NCI-H1930 (cell line): ENCODE measurements around the gene TFG.
"Not testable (repeated sequence)": the region's sequence is repeated elsewhere in the genome, so short reads cannot be mapped to it uniquely, and the experiment has no call there.

Source experiments
- DNase-seq, 2 experiments: peaks; one replicate each; lab custom pipeline; 2025; lab: John Stamatoyannopoulos, UW

Gene TFG

DNA sequence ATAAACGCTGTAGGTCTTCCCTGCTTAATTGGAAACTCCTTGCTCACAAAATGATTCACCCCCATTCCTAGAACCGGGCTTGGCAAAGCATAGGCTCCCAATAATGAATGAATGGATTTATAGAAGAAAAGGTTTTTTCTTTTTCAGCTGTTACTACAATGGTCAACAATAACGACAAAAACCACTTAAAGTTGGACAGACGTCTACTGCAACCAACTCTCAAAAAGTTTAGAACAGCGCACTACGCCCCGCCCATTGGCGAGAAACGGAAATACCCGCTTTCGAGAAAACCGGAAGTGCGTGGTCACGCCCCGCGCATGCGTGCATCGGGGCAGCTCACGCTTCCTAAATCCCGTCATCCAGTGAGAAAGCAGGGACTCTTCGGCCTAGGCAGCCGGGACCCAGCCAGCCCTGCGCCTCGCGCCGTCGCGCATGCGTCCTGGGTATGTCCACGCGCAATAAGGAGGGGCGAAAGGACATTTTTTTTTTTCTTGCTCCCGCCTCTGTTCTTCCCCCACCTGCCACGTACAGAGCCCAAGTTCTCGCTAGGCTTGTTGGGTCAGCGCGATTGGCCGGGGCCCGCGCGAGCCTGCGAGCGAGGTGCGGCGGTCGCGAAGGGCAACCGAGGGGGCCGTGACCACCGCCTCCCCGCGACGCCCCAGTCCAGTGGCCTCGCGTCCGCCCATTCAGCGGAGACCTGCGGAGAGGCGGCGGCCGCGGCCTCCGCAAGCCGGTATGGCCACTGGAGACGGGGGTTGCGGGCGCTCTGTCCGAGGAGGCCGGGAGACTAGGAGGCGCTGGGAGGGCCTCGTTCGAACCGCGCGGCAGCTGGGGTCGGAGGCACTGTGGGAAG lies at the start of gene TFG:
TFG (plus strand) TSS at position 506 of the 853 bp plus-strand sequence. CDS start 4,192 bp downstream, outside the sequence.
- DNase-seq, result peak; percentile 97

DNA sequence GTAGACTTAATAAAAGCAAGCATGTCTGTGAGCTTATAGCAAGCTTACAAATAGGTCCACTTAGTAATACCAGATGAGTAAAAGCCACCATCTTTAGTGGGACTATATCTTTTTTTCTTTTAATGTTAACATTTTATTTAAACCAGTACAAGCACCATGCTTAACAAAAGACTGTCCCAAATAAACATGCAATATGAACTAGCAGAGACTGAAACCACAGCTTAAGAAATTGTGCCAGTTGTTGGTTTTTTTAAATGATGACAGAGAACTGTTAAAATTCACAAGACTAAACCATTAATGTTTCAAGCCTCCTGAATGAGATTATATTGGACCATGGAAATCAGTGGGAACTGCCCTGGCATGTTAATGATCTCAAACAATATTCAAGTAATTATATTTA lies 48.0 kb upstream of the TFG start:
- not testable (repeated sequence) for DNase-seq

GRCh38 chr3:100662113-100662823 lies 47.0 kb upstream of the TFG start:
- DNase-seq, result no peak

DNA sequence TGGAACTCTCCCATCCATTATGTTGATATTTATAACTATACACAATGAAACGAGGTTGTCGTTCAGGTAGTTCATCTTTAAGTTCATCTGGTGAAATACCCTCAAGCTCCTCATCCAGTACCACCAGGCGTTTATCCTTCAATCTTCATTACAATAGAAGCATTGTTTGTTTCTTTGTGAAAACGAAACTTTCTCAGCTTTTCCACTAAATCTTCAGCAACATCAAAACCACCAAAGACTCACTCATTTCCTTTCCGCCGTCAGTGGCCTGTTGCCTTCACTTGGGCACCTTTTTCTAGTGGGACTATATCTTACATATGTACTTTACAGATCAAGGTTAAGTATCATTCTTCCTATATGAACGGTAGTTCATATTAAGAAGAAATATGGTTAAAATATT lies 44.1 kb upstream of the TFG start:
- DNase-seq, result no peak

DNA sequence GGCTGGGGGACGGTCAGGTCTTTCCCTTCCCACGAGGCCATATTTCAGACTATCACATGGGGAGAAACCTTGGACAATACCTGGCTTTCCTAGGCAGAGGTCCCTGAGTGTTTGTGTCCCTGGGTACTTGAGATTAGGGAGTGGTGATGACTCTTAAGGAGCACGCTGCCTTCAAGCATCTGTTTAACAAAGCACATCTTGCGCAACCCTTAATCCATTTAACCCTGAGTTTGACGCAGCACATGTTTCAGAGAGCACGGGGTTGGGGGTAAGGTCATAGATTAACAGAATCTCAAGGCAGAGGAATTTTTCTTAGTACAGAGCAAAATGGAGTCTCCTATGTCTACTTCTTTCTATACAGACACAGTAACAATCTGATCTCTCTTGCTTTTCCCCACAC lies 42.6 kb upstream of the TFG start:
- not testable (repeated sequence) for DNase-seq

DNA sequence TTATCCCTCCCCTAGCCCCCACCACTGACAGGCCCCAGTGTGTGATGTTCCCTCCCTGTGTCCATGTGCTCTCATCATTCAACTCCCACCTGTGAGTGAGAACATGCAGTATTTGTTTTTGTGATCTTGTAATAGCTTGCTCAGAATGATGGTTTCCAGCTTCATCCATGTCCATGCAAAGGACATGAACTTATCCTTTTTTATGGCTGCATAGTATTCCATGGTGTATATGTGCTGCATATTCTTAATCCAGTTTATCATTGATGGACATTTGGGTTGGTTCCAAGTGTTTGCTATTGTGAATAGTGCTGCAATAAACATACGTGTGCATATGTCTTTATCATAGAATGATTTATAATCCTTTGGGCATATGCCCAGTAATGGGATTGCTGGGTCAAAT lies 42.0 kb upstream of the TFG start:
- DNase-seq, result not testable (repeated sequence)

DNA sequence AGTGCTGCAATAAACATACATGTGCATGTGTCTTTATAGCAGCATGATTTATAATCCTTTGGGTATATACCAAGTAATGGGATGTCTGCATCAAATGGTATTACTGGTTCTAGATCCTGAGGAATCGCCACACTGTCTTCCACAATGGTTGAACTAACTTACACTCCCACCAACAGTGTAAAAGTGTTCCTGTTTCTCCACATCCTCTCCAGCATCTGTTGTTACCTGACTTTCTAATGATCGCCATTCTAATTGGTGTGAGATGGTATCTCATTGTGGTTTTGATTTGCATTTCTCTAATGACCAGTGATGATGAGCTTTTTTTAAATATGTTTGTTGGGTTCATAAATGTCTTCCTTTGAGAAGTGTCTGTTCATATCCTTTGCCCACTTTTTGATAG lies 38.3 kb upstream of the TFG start:
- DNase-seq, result not testable (repeated sequence)

GRCh38 chr3:100681496-100681895 lies 27.8 kb upstream of the TFG start:
- no peak for DNase-seq

DNA sequence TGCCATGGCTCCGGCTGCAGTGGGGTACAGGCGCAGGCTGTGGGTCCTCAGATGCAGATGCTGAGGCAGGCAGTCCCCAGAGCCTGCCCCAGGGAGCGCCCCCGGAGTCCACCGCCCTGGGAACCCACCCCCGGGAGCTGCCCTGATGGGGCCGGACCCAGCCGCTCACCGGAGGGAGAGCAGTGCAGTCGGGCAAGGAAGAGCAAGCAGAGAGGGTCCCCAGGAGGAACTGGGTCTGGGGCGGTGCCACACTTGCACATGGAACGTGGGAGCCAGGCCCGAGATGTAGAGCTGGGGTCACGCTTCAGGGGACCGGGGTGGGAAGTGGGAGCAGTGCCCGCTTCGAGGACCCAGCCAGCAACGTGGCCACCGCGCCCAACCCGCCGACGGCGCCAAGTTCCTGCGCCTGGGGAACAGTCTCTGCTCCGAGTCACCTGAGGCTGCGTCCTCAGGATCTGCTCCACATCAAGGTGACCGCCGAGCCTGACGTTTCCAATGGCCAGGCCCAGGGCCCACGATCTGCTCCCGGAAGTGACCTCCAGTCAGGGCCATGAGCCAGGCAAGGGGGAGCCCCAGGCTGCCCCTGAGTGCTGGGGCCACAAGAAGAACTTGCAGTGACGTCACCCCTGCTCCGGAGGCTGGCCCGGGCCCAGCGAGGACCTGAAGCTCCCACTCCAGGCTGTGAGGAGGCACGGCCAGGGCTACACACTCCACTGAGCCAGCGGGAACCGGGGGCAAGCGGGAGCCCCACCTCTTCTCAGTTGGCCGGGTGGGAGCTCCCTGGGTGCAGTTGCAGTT lies 27.0 kb upstream of the TFG start:
- DNase-seq, result no peak

GRCh38 chr3:100682854-100683760 lies 26.2 kb upstream of the TFG start:
- no peak for DNase-seq

DNA sequence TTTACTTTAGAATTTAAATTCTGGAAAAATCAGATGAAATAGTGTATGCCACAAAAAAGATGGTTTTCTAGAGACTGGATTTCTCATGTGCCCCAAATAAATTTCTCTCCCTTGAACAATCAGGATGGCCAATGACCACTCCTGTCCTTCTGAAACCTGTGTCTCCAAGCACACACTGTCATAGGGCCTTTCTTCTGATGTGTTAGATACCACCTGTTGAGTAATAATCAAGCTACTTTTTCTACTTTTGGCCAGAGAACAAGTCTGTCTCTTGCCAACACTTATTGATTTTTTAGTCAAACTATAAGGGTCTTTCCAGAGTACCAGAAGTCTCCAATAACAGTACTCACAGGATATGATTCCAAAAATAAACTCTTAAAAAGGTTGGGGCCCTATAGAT lies 16.1 kb upstream of the TFG start:
- DNase-seq, result no peak

GRCh38 chr3:100695696-100696095 lies 13.6 kb upstream of the TFG start:
- no peak for DNase-seq

GRCh38 chr3:100696161-100696560 lies 13.1 kb upstream of the TFG start:
- no peak for DNase-seq

GRCh38 chr3:100697172-100697571 lies 12.1 kb upstream of the TFG start:
- DNase-seq, result no peak

DNA sequence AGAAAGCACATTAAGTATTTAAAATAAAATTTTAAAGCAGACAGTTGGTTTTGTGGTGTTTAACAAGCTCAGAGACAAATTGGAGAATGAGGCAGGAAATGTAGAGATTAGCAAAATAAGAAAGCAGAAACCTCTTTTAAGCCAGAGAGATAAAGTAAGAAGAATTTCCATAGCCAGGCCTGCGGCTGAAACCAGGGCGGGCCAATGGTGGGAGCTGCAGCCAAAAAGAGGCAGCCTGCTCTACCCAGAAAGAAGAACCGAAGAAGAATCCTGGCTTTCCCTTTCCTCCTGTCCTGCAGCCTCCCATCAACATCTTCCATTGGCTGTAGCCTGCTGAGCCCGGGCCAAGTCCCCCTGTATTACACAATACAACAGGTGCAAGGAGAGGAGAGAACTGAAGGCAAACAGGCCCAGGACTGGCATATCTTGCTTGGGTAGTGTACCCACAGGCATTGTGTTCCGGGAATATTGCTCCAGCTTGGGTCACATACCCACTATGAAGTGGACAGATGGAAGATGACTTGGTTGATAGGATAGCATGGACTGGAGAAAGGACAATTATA lies 11.5 kb upstream of the TFG start:
- DNase-seq, result no peak

- DNase-seq, result no peak
Measured at GRCh38 chr3:100698736-100699135, 10.6 kb upstream of the TFG start.

DNA sequence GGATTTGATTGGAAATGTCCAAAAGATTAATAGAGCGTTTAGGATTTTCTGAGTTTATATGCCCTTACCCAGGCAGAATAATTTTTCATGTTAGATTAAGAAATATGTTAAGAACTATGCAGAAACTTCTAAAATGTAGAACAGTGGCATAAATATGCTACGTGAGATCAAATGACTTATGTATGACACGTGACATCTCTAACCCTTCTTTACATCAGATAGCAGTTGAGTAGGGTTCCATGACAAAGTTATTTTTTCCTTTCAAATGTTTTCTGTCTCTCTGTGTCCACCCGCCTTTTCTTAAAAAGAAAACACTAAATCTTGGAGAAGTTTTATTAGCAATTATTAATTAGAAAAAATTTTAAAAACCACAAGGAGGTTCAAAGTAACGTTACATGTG lies 8.6 kb upstream of the TFG start:
- DNase-seq, result no peak

- no peak for DNase-seq
Measured at GRCh38 chr3:100702082-100702979, 7.0 kb upstream of the TFG start.

GRCh38 chr3:100702980-100703345 lies 6.3 kb upstream of the TFG start:
- no peak for DNase-seq

- no peak for DNase-seq
Measured at GRCh38 chr3:100703865-100704264, 5.4 kb upstream of the TFG start.
